Chondrocyte (in vitro differentiated cells): ENCODE data around the gene PDZD2. TPM values are rescaled to one million over a fixed set of nuclear protein-coding genes. Genes with fewer than 3 reads are reported as not detected.

Source experiments
- DNase-seq: peaks from one replicate; pipeline ENCODE4 v3.0.0; 2021; ENCODE audit warnings: mixed read lengths, low spot score
- H3K27ac Mint-ChIP-seq: one replicate; pipeline ENCODE4 v1.8.0; 2021; ENCODE audit warnings: mild to moderate bottlenecking, moderate library complexity, mixed read lengths; ENCODE audit not compliant: unreplicated experiment
- H3K27me3 Mint-ChIP-seq: 2 replicates; pipeline ENCODE4 v1.8.0; 2021; ENCODE audit warnings: low read depth, mixed read lengths
- H3K36me3 Mint-ChIP-seq: 2 replicates; pipeline ENCODE4 v1.8.0; 2021; ENCODE audit warnings: low read depth, mixed read lengths
- H3K4me1 Mint-ChIP-seq: 2 replicates; pipeline ENCODE4 v1.8.0; 2021; ENCODE audit warnings: low read depth, mild to moderate bottlenecking, mixed read lengths
- H3K4me3 Mint-ChIP-seq: one replicate; pipeline ENCODE4 v1.8.0; 2021; ENCODE audit warnings: mild to moderate bottlenecking, moderate library complexity, mixed read lengths; ENCODE audit not compliant: unreplicated experiment
- H3K9me3 Mint-ChIP-seq: 2 replicates; pipeline ENCODE4 v1.8.0; 2021; ENCODE audit warnings: low read depth, mixed read lengths
- total RNA-seq: library from RNA; stranded (reverse); gene quantifications from 3 replicates; pipeline ENCODE4 v1.2.1, GENCODE V29; 2021
- TF ChIP-seq, protein P1 (sequence below): fragments of 200-600 bp; sonication (generic); IDR thresholded peaks from 2 replicates; pipeline ENCODE4 v1.5.0; 2021; ENCODE audit warnings: antibody characterized with exemption, mild to moderate bottlenecking, moderate library complexity

PDZD2 gene
- total RNA-seq, 1 donor from 2014 or later, result 30.9 TPM

DNA sequence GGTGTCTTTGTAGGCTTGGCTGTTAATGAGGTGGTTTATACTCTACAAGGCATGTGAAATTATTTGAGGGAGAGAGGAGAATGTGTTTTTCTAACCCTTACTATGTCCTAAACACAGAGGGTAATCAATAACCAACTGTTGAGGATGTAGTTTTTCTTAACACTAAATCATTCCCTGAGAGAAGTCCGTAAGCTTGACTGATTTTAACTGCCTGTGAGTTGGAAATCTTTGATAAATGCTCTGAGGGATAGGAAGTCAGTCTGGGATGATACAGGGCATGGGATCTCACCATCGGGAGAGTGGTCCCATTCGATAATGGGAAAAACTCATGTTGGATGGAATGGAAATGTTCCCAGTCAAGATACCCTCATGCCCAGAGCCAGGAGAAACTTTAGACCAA lies 249.6 kb downstream of the PDZD2 start:
- Mint-ChIP-seq H3K36me3 (no peaks in the 10 kb centered on the region), H3K4me1 (peaks cover 42% of the 10 kb centered on the region), H3K9me3 (no peaks in the 10 kb centered on the region), H3K4me3 (no peak overlapping the region), H3K27me3 (no peaks in the 10 kb centered on the region), H3K27ac (no peak overlapping the region)
- DNase-seq, result no peak
- TF ChIP-seq, protein P1, sequence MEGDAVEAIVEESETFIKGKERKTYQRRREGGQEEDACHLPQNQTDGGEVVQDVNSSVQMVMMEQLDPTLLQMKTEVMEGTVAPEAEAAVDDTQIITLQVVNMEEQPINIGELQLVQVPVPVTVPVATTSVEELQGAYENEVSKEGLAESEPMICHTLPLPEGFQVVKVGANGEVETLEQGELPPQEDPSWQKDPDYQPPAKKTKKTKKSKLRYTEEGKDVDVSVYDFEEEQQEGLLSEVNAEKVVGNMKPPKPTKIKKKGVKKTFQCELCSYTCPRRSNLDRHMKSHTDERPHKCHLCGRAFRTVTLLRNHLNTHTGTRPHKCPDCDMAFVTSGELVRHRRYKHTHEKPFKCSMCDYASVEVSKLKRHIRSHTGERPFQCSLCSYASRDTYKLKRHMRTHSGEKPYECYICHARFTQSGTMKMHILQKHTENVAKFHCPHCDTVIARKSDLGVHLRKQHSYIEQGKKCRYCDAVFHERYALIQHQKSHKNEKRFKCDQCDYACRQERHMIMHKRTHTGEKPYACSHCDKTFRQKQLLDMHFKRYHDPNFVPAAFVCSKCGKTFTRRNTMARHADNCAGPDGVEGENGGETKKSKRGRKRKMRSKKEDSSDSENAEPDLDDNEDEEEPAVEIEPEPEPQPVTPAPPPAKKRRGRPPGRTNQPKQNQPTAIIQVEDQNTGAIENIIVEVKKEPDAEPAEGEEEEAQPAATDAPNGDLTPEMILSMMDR, result no peak

DNA sequence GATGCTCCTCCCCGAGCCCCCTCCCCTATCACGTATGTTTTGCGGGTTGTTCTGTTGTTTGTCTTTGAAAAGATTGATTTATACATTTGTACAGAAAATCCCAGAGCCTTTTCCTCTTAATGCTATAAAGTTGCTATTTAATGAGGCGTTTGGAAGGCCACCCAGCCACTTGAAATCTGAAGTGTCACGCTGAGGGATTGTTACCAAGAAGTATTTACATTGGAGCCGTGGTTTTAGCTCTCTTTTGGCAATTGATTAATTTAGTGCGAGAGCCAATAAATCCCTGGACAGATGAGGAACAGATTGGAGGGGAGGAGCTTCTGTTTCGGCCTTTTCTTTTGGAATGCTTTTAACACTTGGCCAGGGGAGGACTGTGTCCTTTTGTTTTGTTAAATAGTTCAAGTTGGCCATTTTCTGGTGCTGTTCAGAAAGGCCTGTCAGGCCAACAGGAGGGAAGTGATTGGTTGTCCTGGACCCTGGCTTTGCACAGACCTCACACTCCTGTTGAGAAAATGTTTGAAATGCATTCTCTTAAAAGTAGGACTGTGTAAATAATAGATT lies 250.2 kb downstream of the PDZD2 start:
- H3K27me3 Mint-ChIP-seq, result no peaks in the 10 kb centered on the region
- H3K36me3 Mint-ChIP-seq, result no peaks in the 10 kb centered on the region
- peaks cover 44% of the 10 kb centered on the region for H3K4me1 Mint-ChIP-seq
- TF ChIP-seq, protein P1, result no peak
- DNase-seq, result no peak
- no peak overlapping the region for H3K27ac Mint-ChIP-seq
- no peak overlapping the region for H3K4me3 Mint-ChIP-seq
- no peaks in the 10 kb centered on the region for H3K9me3 Mint-ChIP-seq

DNA sequence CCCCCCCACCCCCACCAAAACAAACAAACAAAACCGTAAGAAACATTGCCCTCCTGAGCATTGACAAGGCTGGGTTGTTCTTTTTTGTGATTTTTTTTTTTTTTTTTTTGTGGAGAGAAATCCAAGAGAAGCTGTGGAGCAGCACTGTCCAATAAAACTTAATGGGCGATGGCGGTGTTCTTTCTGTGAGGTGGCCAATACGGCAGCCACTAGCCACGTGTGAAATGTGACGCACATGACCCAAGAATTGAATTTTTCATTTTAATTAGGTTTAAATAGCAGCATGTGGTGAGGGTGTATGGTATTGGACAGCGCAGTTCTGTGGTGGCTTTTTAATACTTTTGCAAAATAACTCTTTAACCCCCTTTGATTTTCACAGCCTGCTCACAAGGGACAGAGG lies 251.1 kb downstream of the PDZD2 start:
- Mint-ChIP-seq H3K4me1 (peaks cover 37% of the 10 kb centered on the region), H3K27ac (no peak overlapping the region), H3K36me3 (no peaks in the 10 kb centered on the region), H3K9me3 (no peaks in the 10 kb centered on the region), H3K4me3 (no peak overlapping the region), H3K27me3 (no peaks in the 10 kb centered on the region)
- no peak for DNase-seq
- TF ChIP-seq, protein P1, result no peak

DNA sequence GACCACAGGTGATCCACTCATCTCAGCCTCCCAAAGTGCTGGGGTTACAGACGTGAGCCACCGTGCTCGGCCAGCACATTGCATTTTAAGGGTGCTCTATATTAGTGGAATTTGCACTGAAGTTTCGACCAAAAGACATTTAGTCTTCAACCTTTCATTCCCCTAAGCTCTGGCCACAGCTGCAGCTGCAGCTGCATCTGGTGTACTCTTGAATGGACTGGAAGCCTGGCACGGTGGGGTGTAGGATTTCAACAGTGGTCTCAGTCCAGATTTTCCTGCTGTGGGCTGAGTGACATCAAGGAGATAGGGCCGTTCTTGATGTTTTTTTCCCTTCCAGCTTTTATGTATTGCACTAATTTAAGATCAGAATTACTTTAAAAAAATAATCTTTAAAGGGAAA lies 255.2 kb downstream of the PDZD2 start:
- peaks cover 11% of the 10 kb centered on the region for H3K4me1 Mint-ChIP-seq
- no peaks in the 10 kb centered on the region for H3K36me3 Mint-ChIP-seq
- H3K27ac Mint-ChIP-seq, result no peak overlapping the region
- no peaks in the 10 kb centered on the region for H3K9me3 Mint-ChIP-seq
- H3K27me3 Mint-ChIP-seq, result no peaks in the 10 kb centered on the region
- TF ChIP-seq, protein P1, result no peak
- no peak for DNase-seq
- no peak overlapping the region for H3K4me3 Mint-ChIP-seq

DNA sequence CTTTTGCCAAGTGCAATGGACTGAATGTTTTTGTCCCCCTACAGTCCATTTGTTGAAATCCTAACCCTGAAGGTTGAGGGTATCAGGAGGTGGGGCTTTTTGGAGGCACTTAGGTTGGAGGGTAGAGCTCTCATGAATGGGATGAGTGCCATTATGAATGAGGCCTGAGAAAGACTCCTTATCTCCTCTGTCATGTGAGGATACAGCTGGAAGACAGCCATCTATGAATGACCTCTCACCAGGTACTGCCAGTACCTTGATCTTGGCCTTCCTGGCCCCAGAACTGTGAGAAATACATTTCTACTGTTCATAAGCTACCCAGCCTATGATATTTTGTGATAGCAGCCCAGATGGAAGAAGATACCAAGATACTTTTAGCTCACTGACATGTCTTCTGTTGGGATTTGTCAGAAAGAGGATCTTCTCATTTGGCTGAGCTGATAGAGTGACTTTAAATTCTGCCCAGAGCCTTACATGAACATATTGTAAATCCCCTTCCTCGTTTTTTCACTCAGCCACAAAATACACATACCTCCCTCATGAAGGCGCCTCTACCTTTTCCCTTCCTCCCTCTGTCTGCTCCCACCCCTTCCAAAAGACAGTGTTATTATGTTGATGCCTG lies 256.4 kb downstream of the PDZD2 start:
- no peak for DNase-seq
- peaks cover 8% of the 10 kb centered on the region for H3K4me1 Mint-ChIP-seq
- H3K27me3 Mint-ChIP-seq, result no peaks in the 10 kb centered on the region
- H3K9me3 Mint-ChIP-seq, result no peaks in the 10 kb centered on the region
- H3K27ac Mint-ChIP-seq, result no peak overlapping the region
- TF ChIP-seq, protein P1, result no peak
- no peak overlapping the region for H3K4me3 Mint-ChIP-seq
- no peaks in the 10 kb centered on the region for H3K36me3 Mint-ChIP-seq
